ENCODE results near the gene INO80.

INO80 gene

DNA sequence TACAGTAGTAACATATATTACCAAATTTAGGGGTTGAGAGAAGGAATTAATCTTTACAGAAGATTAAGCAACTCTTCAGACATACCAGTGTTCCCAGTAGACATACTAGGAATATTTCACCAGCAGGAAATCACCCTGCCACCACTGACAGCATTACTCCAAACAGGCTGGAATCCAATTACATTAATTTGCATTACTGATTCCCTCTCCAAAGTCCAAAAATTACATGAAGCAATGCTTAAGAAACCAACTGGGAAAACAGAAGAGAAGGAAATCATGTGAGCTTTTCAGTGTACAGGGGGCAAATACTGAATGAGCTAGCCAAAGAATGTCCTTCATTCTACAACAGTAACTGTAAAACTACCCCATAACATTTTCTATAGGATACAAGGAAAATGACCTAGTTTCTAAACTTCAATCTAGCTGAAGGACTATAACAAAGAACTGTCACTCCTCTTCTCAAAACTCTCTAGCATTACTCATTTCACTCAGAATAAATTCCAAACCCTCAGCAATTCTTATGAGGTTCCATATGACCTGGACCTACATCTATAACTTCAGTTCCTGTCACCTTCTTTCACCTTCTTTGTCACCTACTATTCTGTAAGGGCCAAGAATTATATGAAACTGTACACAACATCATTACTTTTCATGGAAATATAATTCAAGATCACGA is 72.7 kb downstream of the INO80 start:
- DNase-seq = no peak

DNA sequence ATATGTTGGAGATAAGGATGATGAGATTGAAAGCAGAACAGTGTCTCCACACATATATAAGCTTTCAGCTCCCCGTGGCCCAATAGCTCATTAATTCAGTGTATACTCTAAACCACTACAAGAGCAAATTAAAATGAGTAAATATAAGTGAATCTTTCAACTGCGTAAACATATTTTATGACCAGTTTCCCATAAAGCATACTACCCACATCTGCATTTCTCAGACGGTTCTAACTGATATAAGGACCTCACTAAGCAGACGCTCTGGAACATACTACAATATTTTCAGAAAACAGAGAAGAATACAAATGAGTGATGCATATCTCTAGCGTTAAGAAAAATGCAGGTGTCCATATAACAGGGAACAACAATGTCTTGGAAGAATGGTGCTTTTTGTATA is 73.2 kb downstream of the INO80 start:
- DNase-seq = no peak

DNA sequence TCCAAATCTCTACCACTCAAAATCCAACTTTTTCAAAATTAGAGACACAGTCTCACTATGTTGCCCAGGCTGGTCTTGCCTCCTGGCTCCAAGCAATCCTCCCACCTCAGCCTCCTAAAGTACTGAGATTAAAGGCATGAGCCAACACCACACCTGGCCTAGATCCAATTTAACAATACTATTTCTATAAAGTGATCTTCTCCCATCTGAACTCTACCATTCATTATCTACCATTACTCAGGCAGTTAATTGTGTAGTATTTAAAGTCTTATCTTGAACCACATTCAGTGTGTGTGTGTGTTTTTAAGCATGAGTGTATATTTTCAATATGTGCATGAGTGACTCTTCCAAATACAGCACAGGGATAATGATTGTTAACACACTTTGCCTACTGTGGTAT is 77.0 kb downstream of the INO80 start:
- DNase-seq = no peak

- DNase-seq = no peak
Measured at GRCh38 chr15:41032079-41032328, 84.1 kb downstream of the INO80 start.

DNA sequence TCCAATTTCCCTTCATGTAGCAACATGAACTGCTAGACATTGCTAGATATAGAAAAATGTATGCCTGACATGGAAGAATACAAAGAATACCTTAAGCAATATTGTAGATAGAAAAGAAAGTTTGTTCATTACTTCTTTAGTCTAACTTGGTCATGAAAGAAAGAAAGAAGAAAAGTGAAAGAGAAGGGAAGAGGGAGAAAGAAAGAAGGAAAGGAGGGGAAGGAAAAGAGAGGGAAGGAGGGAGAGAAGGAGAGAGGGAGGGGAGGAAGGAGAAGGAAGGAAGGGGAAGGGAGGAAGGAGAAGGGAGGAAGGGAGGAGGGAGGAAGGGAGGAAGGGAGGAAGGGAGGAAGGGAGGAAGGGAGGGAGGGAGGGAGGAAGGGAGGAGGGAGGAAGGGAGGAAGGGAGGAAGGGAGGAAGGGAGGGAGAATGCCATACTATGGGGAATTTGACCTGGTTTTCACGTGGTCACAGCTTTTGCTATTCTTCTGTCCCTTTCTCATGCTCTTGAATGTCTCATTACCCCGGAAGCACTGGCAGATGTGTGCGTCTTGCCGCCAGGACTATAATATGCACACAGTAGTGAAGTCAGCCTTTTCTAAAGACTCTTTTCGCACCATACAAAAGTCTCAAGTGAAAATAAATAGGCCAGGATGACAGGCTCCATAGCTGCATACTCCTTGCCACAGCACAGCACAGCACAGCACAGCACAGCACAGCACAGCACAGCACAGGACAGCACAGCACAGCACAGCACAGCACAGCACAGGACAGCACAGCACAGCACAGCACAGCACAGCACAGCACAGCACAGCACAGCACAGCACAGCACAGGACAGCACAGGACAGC is 84.6 kb downstream of the INO80 start:
- no peak for DNase-seq

GRCh38 chr15:41028853-41029252 is 87.2 kb downstream of the INO80 start:
- DNase-seq = no peak

- DNase-seq = no peak
Measured at GRCh38 chr15:41025393-41025792, 90.7 kb downstream of the INO80 start.

DNA sequence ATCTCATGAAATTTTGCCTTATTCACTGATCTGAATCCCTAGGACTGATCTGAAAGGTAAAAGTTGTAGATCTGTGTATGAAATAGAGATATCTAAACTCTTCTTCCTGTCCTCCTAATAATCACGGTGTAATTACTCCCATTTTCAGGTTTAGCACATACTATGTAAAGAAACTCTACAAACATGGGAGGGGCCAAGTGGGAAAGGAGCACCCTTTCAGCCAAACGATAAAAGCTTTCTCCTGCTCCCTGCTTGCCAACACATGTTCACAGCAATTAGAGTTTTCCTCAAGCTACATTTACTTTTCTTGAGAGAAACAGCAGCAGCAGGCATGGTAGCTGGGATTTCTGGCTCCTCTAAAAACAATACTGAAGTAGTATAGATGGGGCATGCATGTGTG is 91.2 kb downstream of the INO80 start:
- no peak for DNase-seq

DNA sequence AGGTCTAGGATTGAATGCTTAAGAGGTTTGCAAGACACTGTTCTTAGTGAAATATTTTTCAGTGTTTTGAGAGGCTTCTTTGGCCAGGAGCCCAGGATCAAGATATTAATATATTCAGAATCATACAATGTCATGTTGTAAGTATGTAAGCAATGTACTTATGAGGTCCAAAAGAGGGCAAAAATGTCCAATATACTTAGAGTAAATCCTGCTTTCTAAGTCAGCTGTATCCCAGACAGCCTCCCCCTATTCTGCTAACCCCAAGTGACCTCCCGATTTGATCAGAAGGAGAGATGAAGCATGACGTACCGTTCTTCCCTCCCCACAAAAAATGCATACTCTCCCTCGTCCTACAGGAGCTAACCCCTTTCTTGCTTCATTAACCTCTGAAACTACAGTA is 91.9 kb downstream of the INO80 start:
- no peak for DNase-seq

DNA sequence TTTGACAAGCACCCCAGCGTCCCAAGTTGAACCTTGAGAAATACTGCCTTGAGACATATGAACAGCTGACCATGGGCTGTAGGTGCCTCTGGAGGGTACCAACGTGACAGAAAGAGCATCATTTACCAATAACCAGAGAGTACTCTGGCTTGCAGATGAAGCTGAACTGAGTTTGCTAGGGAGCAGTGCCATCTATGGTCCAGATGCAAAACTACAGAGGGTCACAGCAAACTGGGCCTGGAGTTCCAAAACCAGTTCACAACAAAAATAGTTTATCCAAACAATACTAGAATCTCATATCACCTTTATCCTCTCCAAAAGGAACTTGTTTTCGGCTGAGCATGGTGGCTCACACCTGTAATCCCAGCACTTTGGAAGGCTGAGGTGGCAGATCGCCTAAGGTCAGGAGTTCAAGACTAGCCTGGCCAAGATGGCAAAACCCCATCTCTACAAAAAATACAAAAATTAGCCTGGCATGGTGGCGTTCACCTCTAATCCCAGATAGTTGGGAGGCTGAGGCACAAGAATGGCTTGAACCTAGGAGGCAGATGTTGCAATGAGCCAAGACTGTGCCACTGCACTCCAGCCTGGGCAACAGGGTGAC is 93.5 kb downstream of the INO80 start:
- DNase-seq = no peak

- DNase-seq = no peak
Measured at GRCh38 chr15:41020829-41021228, 95.3 kb downstream of the INO80 start.

DNA sequence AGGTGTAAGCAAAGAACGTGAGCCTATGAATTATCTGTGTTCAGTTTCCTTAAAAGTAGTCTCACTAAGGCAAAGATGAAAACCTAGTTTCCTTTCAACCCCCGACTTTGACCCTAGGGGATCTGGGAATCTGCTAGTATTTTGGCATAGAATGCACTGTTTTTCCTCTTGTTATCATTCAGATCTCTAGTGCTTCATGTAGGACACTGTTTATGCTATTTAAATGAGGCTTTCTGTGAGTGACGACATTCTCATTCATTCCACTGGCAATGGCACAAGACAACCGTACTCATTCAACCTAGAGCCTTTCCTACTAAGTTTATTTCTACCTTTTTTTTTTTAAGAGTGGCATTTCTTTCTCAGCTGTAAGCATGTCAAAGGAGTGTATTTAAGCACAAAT is 95.8 kb downstream of the INO80 start:
- DNase-seq = no peak

DNA sequence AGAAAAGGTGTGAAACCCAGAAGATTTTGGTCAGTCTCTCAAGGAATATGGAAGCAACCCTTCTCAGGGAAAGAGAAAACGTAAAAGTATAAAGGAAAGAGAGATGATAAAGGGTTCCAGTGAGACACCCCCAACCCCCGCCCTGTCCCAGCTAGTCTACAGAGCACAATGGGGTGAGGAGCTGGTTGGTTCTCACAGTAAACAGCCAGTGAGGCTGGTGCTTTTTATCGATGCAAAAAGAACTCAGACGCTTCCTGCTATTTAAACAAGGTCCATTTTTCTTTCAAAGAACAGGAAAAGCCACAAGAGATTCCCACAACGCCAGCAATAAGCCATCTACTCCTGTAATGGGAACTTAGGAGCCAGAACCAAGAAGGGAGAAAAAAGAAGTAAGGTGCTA is 96.9 kb downstream of the INO80 start:
- DNase-seq = no peak

DNA sequence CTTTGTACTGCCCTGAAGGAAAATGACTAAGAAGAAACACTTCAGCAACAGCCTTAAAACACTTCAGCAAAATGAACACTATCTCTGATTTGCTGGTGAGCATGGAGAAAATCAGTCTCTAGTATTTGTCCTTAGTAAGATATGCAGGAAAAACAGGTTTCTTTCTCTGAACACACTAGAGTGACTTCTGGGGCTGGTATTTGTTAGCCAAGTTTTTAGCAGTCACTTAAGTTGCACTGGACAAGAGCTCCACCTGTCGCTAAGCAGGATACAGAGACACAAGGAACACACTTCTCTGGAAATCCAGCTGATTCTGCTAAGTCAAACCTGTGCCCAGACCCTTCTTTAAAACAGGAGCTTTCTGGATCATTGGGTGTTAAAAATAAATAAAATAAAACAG is 97.5 kb downstream of the INO80 start:
- DNase-seq = no peak

DNA sequence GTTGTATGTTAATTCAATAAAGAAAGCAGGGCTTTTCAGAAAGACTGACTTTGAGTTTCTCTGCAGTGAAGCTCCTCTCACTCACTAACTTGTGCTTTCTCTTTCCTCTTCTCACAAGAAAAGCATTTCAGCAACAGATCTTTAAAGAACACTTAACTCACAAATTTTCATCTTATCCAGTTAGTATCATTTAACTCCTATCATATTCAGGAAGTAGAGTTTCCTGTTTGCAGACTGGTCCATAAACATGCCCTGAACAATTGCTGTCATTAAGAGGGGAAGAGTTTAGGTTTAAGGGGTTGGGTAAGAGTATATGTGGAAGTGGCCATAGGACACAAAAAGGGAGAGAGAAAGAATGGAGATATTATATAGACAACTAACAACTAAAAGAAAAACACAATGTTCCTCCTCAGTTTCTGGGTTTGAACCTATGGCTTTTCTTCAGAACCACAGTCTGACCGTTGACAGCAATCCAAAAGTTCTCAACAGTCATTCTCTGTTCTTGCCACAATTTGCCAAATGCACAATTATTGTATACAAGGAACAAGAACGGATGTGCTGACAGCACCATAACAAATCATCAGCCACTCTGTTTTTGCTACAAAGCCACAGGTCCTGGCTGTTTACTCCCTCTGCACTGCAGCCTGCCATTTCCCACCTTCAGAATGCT is 98.9 kb downstream of the INO80 start:
- DNase-seq = no peak

GRCh38 chr15:41013691-41014414 is 102.2 kb downstream of the INO80 start:
- DNase-seq = no peak

GRCh38 chr15:41011055-41011815 is 104.8 kb downstream of the INO80 start:
- no peak for DNase-seq

- DNase-seq = no peak
Measured at GRCh38 chr15:41010345-41010744, 105.7 kb downstream of the INO80 start.

DNA sequence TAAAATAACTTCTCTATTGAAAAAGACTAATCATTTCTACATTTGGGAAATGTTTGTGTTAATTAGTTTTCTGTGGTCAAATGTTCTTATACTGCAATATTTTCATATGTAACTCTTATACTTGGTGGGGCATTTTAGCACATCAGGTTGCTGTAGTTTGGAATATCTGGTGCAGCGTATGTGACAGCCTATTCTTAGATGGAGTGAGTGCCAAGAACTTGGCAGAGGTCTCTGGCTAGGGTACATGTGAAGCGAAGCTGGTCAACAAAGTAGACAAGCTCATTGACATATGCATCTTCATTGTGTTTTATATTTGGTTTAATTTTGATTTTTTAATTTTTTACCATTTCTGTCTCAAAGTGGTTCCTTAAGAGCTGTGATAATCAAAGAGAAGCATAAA is 109.6 kb downstream of the INO80 start:
- DNase-seq = no peak

GRCh38 chr15:41004490-41004889 is 111.6 kb downstream of the INO80 start:
- peak; percentile 18 for DNase-seq

GRCh38 chr15:41001524-41002214 is 114.4 kb downstream of the INO80 start:
- no peak for DNase-seq

- DNase-seq = no peak
Measured at GRCh38 chr15:40999190-40999589, 116.9 kb downstream of the INO80 start.

Data from NCI-H1105 (cell line).